ENCODE results near the gene MFAP4.

Gene MFAP4

DNA sequence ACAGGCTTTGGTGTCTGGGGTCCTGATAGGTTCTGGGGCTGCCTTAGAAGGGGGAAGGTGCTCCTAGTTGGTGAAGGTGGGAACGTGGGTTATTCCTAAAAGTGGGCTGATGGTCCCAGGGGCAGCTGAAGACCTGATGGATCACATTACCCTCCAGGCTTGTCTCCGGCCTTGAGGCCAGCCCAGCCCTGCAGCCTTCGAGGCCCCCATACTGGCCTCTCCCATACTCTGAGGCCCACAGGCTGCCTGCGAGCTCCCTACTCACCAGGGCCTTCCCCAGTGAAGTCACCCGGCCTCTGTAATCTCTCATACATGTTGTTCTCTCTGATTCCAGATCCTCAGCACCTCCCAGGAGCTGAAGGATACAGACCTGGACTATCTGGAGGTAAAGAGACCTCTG is 26.8 kb upstream of the MFAP4 start:
- no peak for DNase-seq (ENCODE audit: low read depth in 1 of 2, low spot score in 1 of 2)
- H3K27ac ChIP-seq (replicated peaks), result no peak overlapping the region
- no peak overlapping the region for H3K4me3 ChIP-seq (replicated peaks; ENCODE audit: insufficient read depth, low read length)
- H3K27me3 ChIP-seq (ENCODE audit: insufficient read depth, poor library complexity, severe bottlenecking), result no peaks in the 10 kb centered on the region
- TF ChIP-seq, protein P1, sequence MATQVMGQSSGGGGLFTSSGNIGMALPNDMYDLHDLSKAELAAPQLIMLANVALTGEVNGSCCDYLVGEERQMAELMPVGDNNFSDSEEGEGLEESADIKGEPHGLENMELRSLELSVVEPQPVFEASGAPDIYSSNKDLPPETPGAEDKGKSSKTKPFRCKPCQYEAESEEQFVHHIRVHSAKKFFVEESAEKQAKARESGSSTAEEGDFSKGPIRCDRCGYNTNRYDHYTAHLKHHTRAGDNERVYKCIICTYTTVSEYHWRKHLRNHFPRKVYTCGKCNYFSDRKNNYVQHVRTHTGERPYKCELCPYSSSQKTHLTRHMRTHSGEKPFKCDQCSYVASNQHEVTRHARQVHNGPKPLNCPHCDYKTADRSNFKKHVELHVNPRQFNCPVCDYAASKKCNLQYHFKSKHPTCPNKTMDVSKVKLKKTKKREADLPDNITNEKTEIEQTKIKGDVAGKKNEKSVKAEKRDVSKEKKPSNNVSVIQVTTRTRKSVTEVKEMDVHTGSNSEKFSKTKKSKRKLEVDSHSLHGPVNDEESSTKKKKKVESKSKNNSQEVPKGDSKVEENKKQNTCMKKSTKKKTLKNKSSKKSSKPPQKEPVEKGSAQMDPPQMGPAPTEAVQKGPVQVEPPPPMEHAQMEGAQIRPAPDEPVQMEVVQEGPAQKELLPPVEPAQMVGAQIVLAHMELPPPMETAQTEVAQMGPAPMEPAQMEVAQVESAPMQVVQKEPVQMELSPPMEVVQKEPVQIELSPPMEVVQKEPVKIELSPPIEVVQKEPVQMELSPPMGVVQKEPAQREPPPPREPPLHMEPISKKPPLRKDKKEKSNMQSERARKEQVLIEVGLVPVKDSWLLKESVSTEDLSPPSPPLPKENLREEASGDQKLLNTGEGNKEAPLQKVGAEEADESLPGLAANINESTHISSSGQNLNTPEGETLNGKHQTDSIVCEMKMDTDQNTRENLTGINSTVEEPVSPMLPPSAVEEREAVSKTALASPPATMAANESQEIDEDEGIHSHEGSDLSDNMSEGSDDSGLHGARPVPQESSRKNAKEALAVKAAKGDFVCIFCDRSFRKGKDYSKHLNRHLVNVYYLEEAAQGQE (IDR thresholded peaks at IDR 0.05; ENCODE audit: insufficient replicate concordance, low read depth), result no peak
- TF ChIP-seq SPI1 (IDR thresholded peaks at IDR 0.05; ENCODE audit: borderline replicate concordance, low read depth) (no peak), POLR2AphosphoS5 (IDR thresholded peaks at IDR 0.05; ENCODE audit: low read depth) (no peak), CTCF (IDR thresholded peaks at IDR 0.05; ENCODE audit: insufficient read depth, low read length) (no peak), GABPA (IDR thresholded peaks at IDR 0.05; ENCODE audit: low read depth) (no peak)

GRCh38 chr17:19412984-19413383 is 26.0 kb upstream of the MFAP4 start:
- H3K27ac ChIP-seq (replicated peaks), result no peak overlapping the region
- TF ChIP-seq SPI1 (IDR thresholded peaks at IDR 0.05; ENCODE audit: borderline replicate concordance, low read depth), result no peak
- TF ChIP-seq GABPA (IDR thresholded peaks at IDR 0.05; ENCODE audit: low read depth), result no peak
- no peak for TF ChIP-seq CTCF (IDR thresholded peaks at IDR 0.05; ENCODE audit: insufficient read depth, low read length)
- TF ChIP-seq, protein P1 (IDR thresholded peaks at IDR 0.05; ENCODE audit: insufficient replicate concordance, low read depth), result no peak
- TF ChIP-seq POLR2AphosphoS5 (IDR thresholded peaks at IDR 0.05; ENCODE audit: low read depth), result no peak
- H3K4me3 ChIP-seq (replicated peaks; ENCODE audit: insufficient read depth, low read length), result no peak overlapping the region
- H3K27me3 ChIP-seq (ENCODE audit: insufficient read depth, poor library complexity, severe bottlenecking), result no peaks in the 10 kb centered on the region
- DNase-seq (ENCODE audit: low read depth in 1 of 2, low spot score in 1 of 2), result no peak

DNA sequence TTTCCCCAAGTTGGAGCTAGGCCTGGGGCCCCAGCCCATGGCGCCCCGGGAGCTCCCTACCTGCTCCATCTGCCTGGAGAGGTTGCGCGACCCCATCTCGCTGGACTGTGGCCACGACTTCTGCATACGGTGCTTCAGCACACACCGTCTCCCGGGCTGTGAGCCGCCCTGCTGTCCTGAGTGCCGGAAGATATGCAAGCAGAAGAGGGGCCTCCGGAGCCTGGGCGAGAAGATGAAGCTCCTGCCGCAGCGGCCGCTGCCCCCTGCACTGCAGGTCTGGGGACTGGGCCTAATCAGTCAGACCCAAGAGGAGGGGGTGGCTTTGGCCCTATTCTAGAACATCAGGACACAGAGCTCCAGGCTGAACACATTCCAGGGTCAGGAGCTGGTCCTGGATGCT is 25.5 kb upstream of the MFAP4 start:
- no peak for DNase-seq (ENCODE audit: low read depth in 1 of 2, low spot score in 1 of 2)
- no peak overlapping the region for H3K27ac ChIP-seq (replicated peaks)
- no peaks in the 10 kb centered on the region for H3K27me3 ChIP-seq (ENCODE audit: insufficient read depth, poor library complexity, severe bottlenecking)

More for the DNA sequence above, 25.5 kb upstream of the MFAP4 start:
- no peak overlapping the region for H3K4me3 ChIP-seq (replicated peaks; ENCODE audit: insufficient read depth, low read length)
- TF ChIP-seq CTCF (IDR thresholded peaks at IDR 0.05; ENCODE audit: insufficient read depth, low read length) (no peak), SPI1 (IDR thresholded peaks at IDR 0.05; ENCODE audit: borderline replicate concordance, low read depth) (no peak), POLR2AphosphoS5 (IDR thresholded peaks at IDR 0.05; ENCODE audit: low read depth) (no peak), GABPA (IDR thresholded peaks at IDR 0.05; ENCODE audit: low read depth) (no peak)
- TF ChIP-seq, protein P1 (IDR thresholded peaks at IDR 0.05; ENCODE audit: insufficient replicate concordance, low read depth), result no peak
